GM12873 (cell line): ENCODE measurements around the gene MAFB.

Source experiments
- TF ChIP-seq, protein P1 (sequence below): IDR thresholded peaks from 2 replicates; pipeline ENCODE4 v1.5.1; 2012; ENCODE audit warnings: low read depth, mild to moderate bottlenecking, moderate library complexity, low read length, control low read depth; ENCODE audit not compliant: insufficient read depth; ENCODE audit errors: missing control alignments

The MAFB gene

DNA sequence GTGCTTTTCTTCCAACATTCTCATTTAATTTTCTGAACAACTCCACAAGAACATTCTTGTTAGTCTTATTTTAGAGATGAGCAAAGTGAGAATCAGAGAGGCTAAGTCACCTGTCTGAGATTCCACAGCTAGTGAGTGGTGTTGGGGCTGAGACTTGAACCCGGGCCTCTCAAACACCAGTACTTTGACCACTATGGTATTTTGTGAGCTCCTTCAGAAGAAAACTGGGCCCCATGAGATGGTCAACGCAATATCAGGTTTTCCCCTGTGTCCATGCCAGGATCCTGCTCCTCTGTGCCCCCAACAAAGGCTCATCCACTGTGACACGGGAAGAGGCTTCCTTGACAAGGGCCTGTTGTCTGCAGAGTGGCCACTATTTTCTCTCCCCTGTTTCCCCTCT is 51.9 kb downstream of the MAFB start:
- TF ChIP-seq, protein P1, sequence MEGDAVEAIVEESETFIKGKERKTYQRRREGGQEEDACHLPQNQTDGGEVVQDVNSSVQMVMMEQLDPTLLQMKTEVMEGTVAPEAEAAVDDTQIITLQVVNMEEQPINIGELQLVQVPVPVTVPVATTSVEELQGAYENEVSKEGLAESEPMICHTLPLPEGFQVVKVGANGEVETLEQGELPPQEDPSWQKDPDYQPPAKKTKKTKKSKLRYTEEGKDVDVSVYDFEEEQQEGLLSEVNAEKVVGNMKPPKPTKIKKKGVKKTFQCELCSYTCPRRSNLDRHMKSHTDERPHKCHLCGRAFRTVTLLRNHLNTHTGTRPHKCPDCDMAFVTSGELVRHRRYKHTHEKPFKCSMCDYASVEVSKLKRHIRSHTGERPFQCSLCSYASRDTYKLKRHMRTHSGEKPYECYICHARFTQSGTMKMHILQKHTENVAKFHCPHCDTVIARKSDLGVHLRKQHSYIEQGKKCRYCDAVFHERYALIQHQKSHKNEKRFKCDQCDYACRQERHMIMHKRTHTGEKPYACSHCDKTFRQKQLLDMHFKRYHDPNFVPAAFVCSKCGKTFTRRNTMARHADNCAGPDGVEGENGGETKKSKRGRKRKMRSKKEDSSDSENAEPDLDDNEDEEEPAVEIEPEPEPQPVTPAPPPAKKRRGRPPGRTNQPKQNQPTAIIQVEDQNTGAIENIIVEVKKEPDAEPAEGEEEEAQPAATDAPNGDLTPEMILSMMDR = no peak

DNA sequence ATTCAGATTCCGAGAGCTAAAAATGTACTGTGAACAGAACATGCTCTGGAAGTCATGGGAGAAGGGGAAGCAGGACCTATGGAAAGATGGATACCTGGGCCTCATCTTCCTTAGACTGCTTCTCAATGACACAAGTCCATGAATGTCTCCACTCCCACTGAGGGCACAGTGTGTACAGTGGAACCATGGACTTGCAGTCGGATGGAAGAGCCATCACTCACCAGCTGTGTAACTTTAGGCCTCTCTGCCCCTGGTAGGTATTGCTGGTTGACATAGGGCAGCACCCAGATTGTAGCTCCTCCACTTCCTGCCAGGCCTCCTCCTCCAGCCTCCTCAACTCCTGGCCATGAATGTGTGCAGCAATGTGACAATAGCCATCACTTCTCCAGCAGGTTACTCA is 52.5 kb downstream of the MAFB start:
- TF ChIP-seq, protein P1 = no peak

DNA sequence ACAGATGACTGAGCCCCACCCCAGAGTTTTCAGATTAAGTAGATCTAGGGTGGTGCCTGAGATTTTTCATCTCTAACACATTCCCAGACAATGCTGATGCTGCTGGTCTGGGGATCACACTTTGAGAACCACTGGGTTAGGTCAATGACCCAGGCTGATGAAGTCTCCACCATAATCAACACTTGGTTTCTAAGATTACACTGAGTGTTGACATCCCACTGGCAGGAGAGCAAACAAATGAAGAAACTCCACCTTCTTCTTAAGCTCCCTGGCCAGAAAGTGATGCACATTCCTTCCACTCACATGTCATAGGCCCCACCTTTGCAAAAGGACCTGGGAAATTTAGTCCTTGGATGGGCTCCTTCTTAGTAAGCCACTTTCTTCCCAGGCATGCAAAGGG is 53.1 kb downstream of the MAFB start:
- TF ChIP-seq, protein P1 = no peak
